Measurements from ENCODE around the gene MRPL24. TPM values are rescaled to one million over a fixed set of nuclear protein-coding genes. Genes with fewer than 3 reads are reported as not detected.

Gene MRPL24
- total and polyA plus RNA-seq, 2 of the 8 experiments (the other 6 are each of a cell fraction or from before 2014, with no cell fraction given), result 29.7 to 35.2 TPM

DNA sequence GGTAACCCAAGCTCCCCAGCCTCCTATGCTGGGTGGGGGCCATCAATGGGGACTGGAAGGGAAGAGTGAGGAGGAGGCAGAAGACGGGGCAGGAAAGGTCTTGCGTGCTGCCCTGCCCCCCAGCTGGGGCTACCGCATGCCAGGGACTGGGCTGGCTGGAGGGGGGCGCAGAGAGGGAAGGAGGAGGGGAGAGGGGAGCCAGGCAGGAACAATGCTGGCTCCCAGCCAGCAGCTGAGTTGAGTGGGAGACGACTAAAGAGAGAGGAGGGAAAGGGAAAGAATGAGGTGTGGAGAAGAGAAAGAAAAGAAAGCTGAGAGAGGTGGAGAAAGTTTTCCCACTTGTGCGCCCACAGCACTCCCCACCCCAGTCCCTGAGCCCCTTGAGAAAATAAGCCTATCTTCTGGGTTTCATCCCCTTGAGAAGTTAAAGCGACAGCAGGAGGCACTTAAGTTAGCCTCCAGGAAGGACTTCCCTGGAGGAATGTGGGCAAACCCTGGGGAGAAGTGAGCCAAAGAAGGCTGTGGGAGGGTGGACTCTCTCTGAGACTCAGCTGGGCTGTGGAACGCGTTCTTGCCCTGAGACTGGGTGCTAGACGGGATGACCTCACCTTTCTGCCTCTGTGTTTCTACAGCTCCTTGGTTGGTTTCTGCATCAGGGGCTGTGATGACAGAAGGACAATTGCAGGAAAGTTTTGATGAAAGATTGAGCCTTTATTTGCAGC, 50.8 kb downstream of the MRPL24 start:
- CTCF ChIA-PET (ENCODE audit: partially characterized antibody), result interaction anchor here (0.5 to 66.0 kb wide), 49 partner anchors 3 to 237 kb away, joined by 3 to 4284 read pairs (median 9); partner anchors contain the start of genes BCAN, CRABP2, HAPLN2 and INSRR
- Histone ChIP-seq H3K27ac (ENCODE audit: low read depth, low read length) (no peak overlapping the region), H2BK5ac (ENCODE audit: low read depth, low read length) (peak overlapping the region; percentile 42; the same call in 1 of the 2 replicates), H3K23ac (ENCODE audit: insufficient read length) (no peak overlapping the region), H4K5ac (ENCODE audit: insufficient read length, low read depth, low read length) (no peak overlapping the region), H2BK12ac (ENCODE audit: low read depth, low read length) (peak overlapping the region; percentile 78), H3K36me3 (ENCODE audit: control insufficient read depth in 2 of 4, insufficient read depth in 4 of 4, low read length in 3 of 4) (no peaks in the 10 kb centered on the region), H3K4me1 (replicated peaks in 1 of 4; ENCODE audit: control insufficient read depth in 3 of 4, insufficient read depth in 4 of 4, low read length in 3 of 4) (peaks cover 24 to 51% (median 38%) of the 10 kb centered on the region in 4 experiments), H3K4me2 (ENCODE audit: insufficient read depth in 1 of 2, low read depth in 2 of 2, low read length in 2 of 2) (peak overlapping the region; percentile 14 to 72), H2BK15ac (ENCODE audit: low read length) (peak overlapping the region; percentile 48; the same call in 1 of the 2 replicates), H3K18ac (ENCODE audit: extremely low read depth, low read length) (peak overlapping the region; percentile 99), H3K14ac (ENCODE audit: insufficient read length) (no peak overlapping the region), H3K9ac (replicated peaks in 1 of 4; ENCODE audit: extremely low read depth in 1 of 4, low read depth in 3 of 4, low read length in 3 of 4) (0 out of 7 replicates have a peak overlapping the region, but pooled peaks of 1 of the 4 experiments have one; percentile 14), H4K20me1 (replicated peaks in 1 of 2; ENCODE audit: control insufficient read depth in 1 of 2, insufficient read depth in 2 of 2, low read length in 2 of 2) (no peaks in the 10 kb centered on the region), H3K4me3 (ENCODE audit: extremely low read depth in 1 of 4, insufficient read depth in 2 of 4, low read depth in 3 of 4, low read length in 4 of 4) (peak overlapping the region in 3 of 4 experiments; percentile 23 to 52 (median 40); a peak in 5 of 8 replicates), H3K56ac (replicated peaks; ENCODE audit: insufficient read length, low read depth, low read length) (no peak overlapping the region), H2BK120ac (replicated peaks; ENCODE audit: low read depth, low read length) (peak overlapping the region; percentile 76), H3K23me2 (ENCODE audit: low read depth, low read length) (peaks cover 10% of the 10 kb centered on the region; the same call in 1 of the 2 replicates), H2AFZ (ENCODE audit: low read length) (no peak overlapping the region), H3K27me3 (replicated peaks in 1 of 4; ENCODE audit: control insufficient read depth in 3 of 4, extremely low read depth in 1 of 4, insufficient read depth in 3 of 4, low read length in 3 of 4) (peaks cover 0 to 7% (median 0%) of the 10 kb centered on the region in 4 experiments; a peak in 2 of 7 replicates), H4K8ac (ENCODE audit: extremely low read depth, insufficient read depth, low read length) (no peak overlapping the region), H3K9me3 (ENCODE audit: insufficient read depth in 2 of 2, low read depth in 1 of 2, low read length in 1 of 2) (no peaks in the 10 kb centered on the region), H2AK5ac (ENCODE audit: low read depth, low read length) (peak overlapping the region; percentile 92; the same call in 1 of the 2 replicates), H3K79me1 (ENCODE audit: low read depth, low read length) (no peaks in the 10 kb centered on the region), H2BK20ac (ENCODE audit: low read length) (0 out of 2 replicates have a peak overlapping the region, but pooled peaks have one; percentile 16), H3K79me2 (ENCODE audit: control insufficient read depth in 1 of 2, insufficient read depth in 2 of 2, low read length in 2 of 2) (no peaks in the 10 kb centered on the region), H3K4ac (replicated peaks; ENCODE audit: insufficient read length, low read depth, low read length) (peak overlapping the region; percentile 91), H4K91ac (replicated peaks; ENCODE audit: insufficient read length, low read length) (peak overlapping the region; percentile 49)
- 20% methylated on average over 9 of the region's 10 CpGs; no CpG with 5 or more reads in 1 of the 2 experiments for WGBS, 2 experiments (ENCODE audit: extremely low coverage in 1 of 2, insufficient coverage in 1 of 2, insufficient read length in 1 of 2, insufficient replicate concordance in 2 of 2, low coverage in 1 of 2, low lambda C conversion rate in 2 of 2, missing lambda C conversion rate in 1 of 2)
- POLR2A ChIA-PET (ENCODE audit: partially characterized antibody), result interaction anchor here (1.3 to 13.9 kb wide), 14 partner anchors 15 to 169 kb away, joined by 3 to 530 read pairs (median 6); partner anchors contain the start of genes CRABP2, HDGF, INSRR and ISG20L2
- DNase-seq (ENCODE audit: low read depth in 1 of 2, low spot score in 2 of 2) (no peak), FAIRE-seq (no peak)
- TF ChIP-seq KDM1A (IDR thresholded peaks at IDR 0.05; ENCODE audit: borderline replicate concordance, low read length) (peak; percentile 100), KDM5A (IDR thresholded peaks at IDR 0.05; ENCODE audit: low read length) (no peak), BACH1 (IDR thresholded peaks at IDR 0.05; ENCODE audit: low read length) (no peak), RFX5 (IDR thresholded peaks at IDR 0.05; ENCODE audit: borderline replicate concordance, low read depth, low read length) (no peak), SUZ12 (IDR thresholded peaks at IDR 0.05; ENCODE audit: low read length) (no peak), YY1 (IDR thresholded peaks at IDR 0.05; ENCODE audit: low read depth, low read length) (no peak), SAP30 (IDR thresholded peaks at IDR 0.05; ENCODE audit: insufficient read depth, insufficient replicate concordance, low read length) (peak; percentile 20), FOSL1 (IDR thresholded peaks at IDR 0.05; ENCODE audit: insufficient read depth, low read depth, low read length) (no peak), PHF8 (conservative IDR thresholded peaks at IDR 0.05; ENCODE audit: low read depth, low read length) (no peak), EGR1 (IDR thresholded peaks at IDR 0.05; ENCODE audit: borderline replicate concordance, low read depth, low read length) (no peak)

Measured in H1 (cell line).